K562 treated with DMSO at 1 percent for 12 hours (cell line): ENCODE data around the gene GLS. TPM values are rescaled to one million over a fixed set of nuclear protein-coding genes. Genes with fewer than 3 reads are reported as not detected.

ENCODE experiments used
- total RNA-seq: library from RNA; unstranded; fragments of 300-600 nt; gene quantifications from 2 replicates; pipeline ENCODE4 v1.2.3, GENCODE V29; 2022; ENCODE audit not compliant: insufficient read depth

Gene GLS
- total RNA-seq: 12.4 and 30.0 TPM in 2 replicates

GRCh38 chr2:190880378-190881083 is at the start of gene GLS:
Gene GLS (plus strand): TSS chr2:190880821. CDS start chr2:190881085, 264 bp downstream.

GRCh38 chr2:191013932-191014652 is 133.5 kb downstream of the GLS start, which contains the start of gene STAT1:
Gene STAT1 (minus strand): TSS chr2:191014171. CDS start chr2:191010003, 4,168 bp downstream.

Other genes starting within 250 kb of the GLS start
- 5.7 and 19.0 TPM in 2 replicates for gene NAB1, start 231.7 kb upstream of the GLS start, total RNA-seq
- gene STAT1, start 133.3 kb downstream of the GLS start, total RNA-seq: 18.2 and 54.6 TPM in 2 replicates